Activated B cell treated with CpG ODN at 0.5 μM for 24 hours (primary cell): ENCODE data around the gene SLCO3A1. TPM values are rescaled to one million over a fixed set of nuclear protein-coding genes. Genes with fewer than 3 reads are reported as not detected.

Experiments used
- ATAC-seq: fragments of 200-7000 bp; cut with Tn5 transposase; one replicate; pipeline ENCODE4 v1.10.0; 2021; ENCODE audit warnings: low read depth, mild to moderate bottlenecking, moderate library complexity
- CTCF ChIA-PET: fragments of 350-600 bp; sonication (Branson Sonifier 250); formaldehyde crosslinking; loops from one replicate; lab custom pipeline; 2021; ENCODE audit warnings: antibody characterized with exemption; lab: Charles Lee
- POLR2A ChIA-PET: fragments of 350-600 bp; sonication (Branson Sonifier 250); formaldehyde crosslinking; loops from one replicate; lab custom pipeline; 2021; ENCODE audit warnings: antibody characterized with exemption; lab: Charles Lee
- DNase-seq: peaks from one replicate; pipeline ENCODE4 v3.0.0; 2022
- H3K27ac Mint-ChIP-seq: one replicate; pipeline ENCODE4 v1.8.0; 2020; ENCODE audit warnings: mixed read lengths
- H3K27me3 Mint-ChIP-seq: one replicate; pipeline ENCODE4 v1.8.0; 2021; ENCODE audit warnings: mixed read lengths
- H3K36me3 Mint-ChIP-seq: one replicate; pipeline ENCODE4 v1.8.0; 2021; ENCODE audit warnings: low read depth, mixed read lengths
- H3K4me1 Mint-ChIP-seq: one replicate; pipeline ENCODE4 v1.8.0; 2021; ENCODE audit warnings: mixed read lengths
- H3K4me3 Mint-ChIP-seq: one replicate; pipeline ENCODE4 v1.8.0; 2020; ENCODE audit warnings: mild to moderate bottlenecking, mixed read lengths
- H3K9me3 Mint-ChIP-seq: one replicate; pipeline ENCODE4 v1.8.0; 2020; ENCODE audit warnings: mixed read lengths
- CTCF ChIP-seq: fragments of 200-600 bp; IDR thresholded peaks from one replicate; pipeline ENCODE4 v1.8.0; 2022; ENCODE audit warnings: antibody characterized with exemption, mild to moderate bottlenecking
- intact Hi-C: fragments of 100-400 bp; cut with micrococcal nuclease; formaldehyde crosslinking; loops from one replicate; pipeline ENCODE4 v1.15.1; 2024
- total RNA-seq: library from RNA; stranded (reverse); gene quantifications from 2 replicates; pipeline ENCODE4 v1.2.3, GENCODE V29; 2022

Gene SLCO3A1
- total RNA-seq, 1 donor from 2014 or later: 0.82 TPM

- no peak for DNase-seq
- CTCF ChIA-PET: no interaction called here
- H3K4me3 Mint-ChIP-seq: no peak overlapping the region
- POLR2A ChIA-PET: no interaction called here
- intact Hi-C loops: no loop called here
- H3K27ac Mint-ChIP-seq: no peak overlapping the region
- no peaks in the 10 kb centered on the region for H3K9me3 Mint-ChIP-seq
- no peaks in the 10 kb centered on the region for H3K27me3 Mint-ChIP-seq
- no peaks in the 10 kb centered on the region for H3K4me1 Mint-ChIP-seq
- ATAC-seq: no peak
- TF ChIP-seq CTCF: no peak
- H3K36me3 Mint-ChIP-seq: no peaks in the 10 kb centered on the region
Measured at GRCh38 chr15:92023965-92024364, 170.5 kb downstream of the SLCO3A1 start.

- POLR2A ChIA-PET: no interaction called here
- CTCF ChIA-PET: no interaction called here
- no peak for DNase-seq
- no peak overlapping the region for H3K4me3 Mint-ChIP-seq
- intact Hi-C loops: no loop called here
- H3K4me1 Mint-ChIP-seq: no peaks in the 10 kb centered on the region
- no peak overlapping the region for H3K27ac Mint-ChIP-seq
- H3K27me3 Mint-ChIP-seq: no peaks in the 10 kb centered on the region
- no peak for TF ChIP-seq CTCF
- H3K9me3 Mint-ChIP-seq: no peaks in the 10 kb centered on the region
- no peaks in the 10 kb centered on the region for H3K36me3 Mint-ChIP-seq
- no peak for ATAC-seq
Measured at GRCh38 chr15:92025706-92026270, 172.3 kb downstream of the SLCO3A1 start.

- CTCF ChIA-PET: no interaction called here
- DNase-seq: no peak
- Mint-ChIP-seq H3K4me1 (no peaks in the 10 kb centered on the region), H3K9me3 (no peaks in the 10 kb centered on the region), H3K36me3 (no peaks in the 10 kb centered on the region), H3K4me3 (no peak overlapping the region), H3K27me3 (no peaks in the 10 kb centered on the region), H3K27ac (no peak overlapping the region)
- no peak for TF ChIP-seq CTCF
- intact Hi-C loops: no loop called here
- no peak for ATAC-seq
- POLR2A ChIA-PET: no interaction called here
Measured at GRCh38 chr15:92028389-92028724, 174.8 kb downstream of the SLCO3A1 start.

GRCh38 chr15:92029767-92030166 is 176.3 kb downstream of the SLCO3A1 start:
- Mint-ChIP-seq H3K4me1 (no peaks in the 10 kb centered on the region), H3K9me3 (no peaks in the 10 kb centered on the region), H3K4me3 (no peak overlapping the region), H3K36me3 (no peaks in the 10 kb centered on the region), H3K27ac (no peak overlapping the region), H3K27me3 (no peaks in the 10 kb centered on the region)
- no peak for TF ChIP-seq CTCF
- POLR2A ChIA-PET: no interaction called here
- ATAC-seq: no peak
- no peak for DNase-seq
- CTCF ChIA-PET: no interaction called here
- intact Hi-C loops: no loop called here

DNA sequence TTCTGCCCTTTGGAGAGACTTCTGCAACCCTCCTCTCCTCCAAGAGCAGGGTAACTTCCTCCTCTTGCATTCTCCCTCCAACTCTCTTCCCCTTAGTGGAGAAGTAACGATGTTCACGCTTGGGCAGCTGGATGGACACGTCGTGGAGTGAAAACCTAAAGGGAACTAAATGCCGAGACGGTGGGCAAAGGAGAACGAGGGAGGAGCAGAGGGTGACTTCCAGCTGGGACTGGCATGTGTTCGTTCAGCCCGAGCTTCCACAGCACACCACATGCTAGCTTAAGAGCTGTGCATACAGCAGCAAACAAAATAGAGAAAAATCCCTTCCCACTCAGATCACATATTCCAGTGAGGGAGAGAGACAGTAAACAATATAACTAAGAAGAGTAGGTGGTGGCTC is 179.8 kb downstream of the SLCO3A1 start:
- intact Hi-C loops: no loop called here
- ATAC-seq: no peak
- no peak for TF ChIP-seq CTCF
- Mint-ChIP-seq H3K9me3 (no peaks in the 10 kb centered on the region), H3K36me3 (no peaks in the 10 kb centered on the region), H3K4me1 (no peaks in the 10 kb centered on the region), H3K27ac (no peak overlapping the region), H3K4me3 (no peak overlapping the region), H3K27me3 (no peaks in the 10 kb centered on the region)
- ChIA-PET POLR2A (no interaction called here), CTCF (no interaction called here)
- DNase-seq: no peak
